ENCODE data around the gene OR5AC2.

Gene OR5AC2

DNA sequence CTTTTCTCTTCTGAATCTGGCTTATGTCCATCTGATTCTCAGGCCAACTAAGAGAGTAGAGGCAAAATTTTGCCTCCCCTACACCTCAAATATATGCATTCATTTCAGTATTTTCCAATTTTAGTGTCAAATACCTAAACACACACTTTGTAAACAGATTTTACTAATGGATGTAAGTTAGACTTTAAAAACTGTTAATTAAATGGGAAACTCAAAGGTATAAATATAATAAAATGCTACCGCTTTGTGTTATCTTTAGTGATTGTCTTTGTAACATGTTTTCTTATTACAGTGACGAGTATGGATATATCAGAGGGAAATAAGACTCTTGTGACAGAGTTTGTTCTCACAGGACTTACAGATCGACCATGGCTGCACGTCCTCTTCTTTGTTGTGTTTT is at the start of gene OR5AC2:
Gene OR5AC2, plus strand, starts transcription at position 301 of the 400 bp plus-strand sequence. Its CDS starts 0 bp downstream, at position 301.
- Mint-ChIP-seq H3K4me3 (no peak within 1 kb of the TSS), H3K9me3 (no peaks in the 10 kb centered on the region), H3K4me1 (ENCODE audit: low read depth) (no peaks in the 10 kb centered on the region), H3K36me3 (ENCODE audit: low read depth) (no peaks in the 10 kb centered on the region), H3K27ac (no peak within 1 kb of the TSS), H3K27me3 (ENCODE audit: low read depth) (no peaks in the 10 kb centered on the region)

- Mint-ChIP-seq H3K9me3 (peaks cover 18% of the 10 kb centered on the region), H3K27me3 (ENCODE audit: low read depth) (peaks cover 37% of the 10 kb centered on the region), H3K36me3 (ENCODE audit: low read depth) (peaks cover 4% of the 10 kb centered on the region), H3K4me1 (ENCODE audit: low read depth) (peaks cover 24% of the 10 kb centered on the region), H3K27ac (peak overlapping the region; percentile 83), H3K4me3 (peak overlapping the region; percentile 36)
Observed at GRCh38 chr3:98038286-98038685, 48.7 kb upstream of the OR5AC2 start.

- Mint-ChIP-seq H3K36me3 (ENCODE audit: low read depth) (peaks cover 4% of the 10 kb centered on the region), H3K27ac (peak overlapping the region; percentile 98), H3K4me3 (peak overlapping the region; percentile 94), H3K4me1 (ENCODE audit: low read depth) (peaks cover 24% of the 10 kb centered on the region), H3K27me3 (ENCODE audit: low read depth) (peaks cover 42% of the 10 kb centered on the region), H3K9me3 (peaks cover 18% of the 10 kb centered on the region)
Observed at GRCh38 chr3:98038876-98039275, 48.1 kb upstream of the OR5AC2 start.

DNA sequence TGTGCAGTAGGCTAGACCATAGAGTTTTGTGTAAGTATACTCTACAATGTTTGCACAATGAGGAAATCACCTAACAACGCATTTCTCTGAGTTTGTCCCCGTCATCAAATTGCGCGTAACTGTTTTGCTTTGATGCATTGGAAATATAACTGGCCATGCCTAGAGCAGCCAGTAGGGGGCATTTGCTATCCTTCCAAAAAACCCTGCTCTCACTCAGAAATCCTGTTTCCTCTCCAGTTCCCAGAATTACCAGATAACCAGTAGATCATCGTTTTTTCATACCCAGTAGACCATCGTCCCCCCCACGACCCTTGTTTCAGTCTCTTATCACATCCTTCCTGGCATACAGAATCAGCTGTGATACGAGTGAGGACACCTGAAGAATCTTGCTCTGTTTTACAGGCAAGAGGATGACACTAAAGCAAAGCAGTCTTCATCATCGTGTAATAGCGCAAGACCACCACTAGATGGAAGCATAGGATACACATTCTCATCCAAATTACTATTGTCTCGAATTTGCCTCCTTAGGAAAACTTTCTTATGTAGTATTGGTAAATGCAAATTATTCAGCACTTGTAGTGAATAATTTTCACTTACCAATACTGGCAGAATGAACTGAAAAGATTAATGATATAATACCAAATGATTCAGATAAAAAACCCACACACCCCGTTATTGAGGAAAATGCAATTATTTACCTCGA is 47.5 kb upstream of the OR5AC2 start:
- Mint-ChIP-seq H3K4me3 (peak overlapping the region; percentile 94), H3K27ac (peak overlapping the region; percentile 98), H3K4me1 (ENCODE audit: low read depth) (peaks cover 24% of the 10 kb centered on the region), H3K27me3 (ENCODE audit: low read depth) (peaks cover 44% of the 10 kb centered on the region), H3K36me3 (ENCODE audit: low read depth) (peaks cover 4% of the 10 kb centered on the region), H3K9me3 (peaks cover 18% of the 10 kb centered on the region)

DNA sequence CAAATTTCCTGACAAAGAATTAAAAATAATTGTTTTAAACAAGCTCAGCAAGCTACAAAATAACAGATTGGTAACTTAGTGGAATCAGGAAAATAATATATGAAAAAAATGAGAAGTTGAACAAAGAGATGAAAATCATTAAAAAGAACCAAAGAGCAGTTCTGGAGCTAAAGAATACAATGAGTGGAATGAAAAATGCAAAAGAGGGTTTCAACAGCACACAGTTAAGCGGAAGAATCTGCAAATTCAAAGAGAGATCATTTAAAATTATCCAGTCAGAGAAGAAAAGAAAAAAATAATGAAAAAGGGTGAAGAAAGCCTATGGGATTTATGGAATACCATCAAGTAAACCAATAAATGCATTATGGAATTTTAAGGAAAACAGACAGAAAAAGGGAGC is 45.6 kb upstream of the OR5AC2 start:
- no peak overlapping the region for H3K27ac Mint-ChIP-seq
- H3K9me3 Mint-ChIP-seq, result peaks cover 18% of the 10 kb centered on the region
- H3K4me1 Mint-ChIP-seq (ENCODE audit: low read depth), result peaks cover 21% of the 10 kb centered on the region
- peaks cover 4% of the 10 kb centered on the region for H3K36me3 Mint-ChIP-seq (ENCODE audit: low read depth)
- no peak overlapping the region for H3K4me3 Mint-ChIP-seq
- H3K27me3 Mint-ChIP-seq (ENCODE audit: low read depth), result peaks cover 53% of the 10 kb centered on the region

DNA sequence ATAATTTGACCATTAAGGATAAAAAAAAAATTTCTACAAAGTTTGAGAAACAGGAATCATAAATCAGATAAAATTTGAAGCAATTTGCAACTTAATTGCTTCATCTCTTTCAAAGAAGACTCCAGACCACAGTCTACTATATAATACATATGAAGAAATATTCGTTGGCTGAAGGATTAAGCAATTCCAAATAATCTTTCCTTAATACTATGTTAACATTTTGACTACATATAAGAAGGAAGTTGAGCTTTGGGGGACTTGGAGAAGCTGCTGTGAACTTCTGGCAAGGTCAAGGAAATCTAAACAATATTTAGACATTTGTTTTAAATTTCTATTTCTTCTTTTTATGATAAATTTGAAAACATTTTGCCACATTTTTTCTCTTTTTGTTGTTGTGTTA is 38.4 kb upstream of the OR5AC2 start:
- H3K4me1 Mint-ChIP-seq (ENCODE audit: low read depth), result no peaks in the 10 kb centered on the region
- no peaks in the 10 kb centered on the region for H3K36me3 Mint-ChIP-seq (ENCODE audit: low read depth)
- no peak overlapping the region for H3K4me3 Mint-ChIP-seq
- H3K27ac Mint-ChIP-seq, result no peak overlapping the region
- peaks cover 40% of the 10 kb centered on the region for H3K27me3 Mint-ChIP-seq (ENCODE audit: low read depth)
- no peaks in the 10 kb centered on the region for H3K9me3 Mint-ChIP-seq

DNA sequence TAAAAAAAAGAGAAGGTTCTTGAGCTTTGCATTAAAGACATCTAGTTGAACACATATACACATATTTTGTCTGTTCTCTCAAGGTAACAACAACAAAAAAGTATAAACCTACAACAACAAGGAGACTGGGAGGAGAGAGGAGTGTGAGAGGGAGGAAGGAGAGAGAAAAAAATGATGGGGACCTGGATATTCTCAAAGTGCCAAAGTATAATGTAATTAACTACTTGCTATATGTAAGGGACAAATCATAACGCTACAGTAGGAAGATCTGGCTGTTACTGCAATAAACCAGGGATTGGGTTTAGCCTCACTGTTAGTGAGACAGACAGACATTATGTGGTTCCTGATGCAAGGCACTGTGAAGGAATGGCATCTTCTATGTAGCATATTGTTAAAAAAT is 37.7 kb upstream of the OR5AC2 start:
- Mint-ChIP-seq H3K4me3 (no peak overlapping the region), H3K27me3 (ENCODE audit: low read depth) (peaks cover 33% of the 10 kb centered on the region), H3K27ac (no peak overlapping the region), H3K9me3 (no peaks in the 10 kb centered on the region), H3K4me1 (ENCODE audit: low read depth) (no peaks in the 10 kb centered on the region), H3K36me3 (ENCODE audit: low read depth) (no peaks in the 10 kb centered on the region)

- no peak overlapping the region for H3K4me3 Mint-ChIP-seq
- peaks cover 22% of the 10 kb centered on the region for H3K27me3 Mint-ChIP-seq (ENCODE audit: low read depth)
- H3K4me1 Mint-ChIP-seq (ENCODE audit: low read depth), result peaks cover 2% of the 10 kb centered on the region
- no peaks in the 10 kb centered on the region for H3K9me3 Mint-ChIP-seq
- H3K36me3 Mint-ChIP-seq (ENCODE audit: low read depth), result no peaks in the 10 kb centered on the region
- no peak overlapping the region for H3K27ac Mint-ChIP-seq
Observed at GRCh38 chr3:98056035-98056434, 30.9 kb upstream of the OR5AC2 start.

- Mint-ChIP-seq H3K27ac (no peak overlapping the region), H3K36me3 (ENCODE audit: low read depth) (no peaks in the 10 kb centered on the region), H3K27me3 (ENCODE audit: low read depth) (peaks cover 22% of the 10 kb centered on the region), H3K9me3 (no peaks in the 10 kb centered on the region), H3K4me3 (no peak overlapping the region), H3K4me1 (ENCODE audit: low read depth) (peaks cover 2% of the 10 kb centered on the region)
Observed at GRCh38 chr3:98057631-98058030, 29.3 kb upstream of the OR5AC2 start.

- H3K36me3 Mint-ChIP-seq (ENCODE audit: low read depth), result no peaks in the 10 kb centered on the region
- no peaks in the 10 kb centered on the region for H3K9me3 Mint-ChIP-seq
- H3K27me3 Mint-ChIP-seq (ENCODE audit: low read depth), result peaks cover 22% of the 10 kb centered on the region
- peaks cover 2% of the 10 kb centered on the region for H3K4me1 Mint-ChIP-seq (ENCODE audit: low read depth)
- no peak overlapping the region for H3K4me3 Mint-ChIP-seq
- no peak overlapping the region for H3K27ac Mint-ChIP-seq
Observed at GRCh38 chr3:98058244-98058960, 28.6 kb upstream of the OR5AC2 start.

DNA sequence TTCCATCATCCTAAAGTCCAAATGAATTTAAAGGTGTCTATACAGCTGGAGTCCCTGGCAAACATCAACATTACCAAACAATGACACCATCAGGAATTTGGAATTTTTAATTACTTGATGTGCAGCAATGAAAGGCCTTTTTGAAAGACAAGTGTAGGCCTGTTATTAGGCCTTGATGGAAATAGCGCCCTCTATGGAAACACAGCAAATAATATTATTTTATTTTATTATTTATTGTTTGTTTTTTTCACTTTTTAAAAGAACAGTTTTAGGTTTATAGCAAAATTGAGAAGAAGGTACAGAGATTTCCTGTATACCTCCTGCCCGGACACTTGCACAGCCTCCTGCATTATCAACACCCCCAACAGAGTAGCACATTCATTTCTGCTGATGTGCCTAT is 18.1 kb upstream of the OR5AC2 start:
- no peak overlapping the region for H3K27ac Mint-ChIP-seq
- H3K36me3 Mint-ChIP-seq (ENCODE audit: low read depth), result no peaks in the 10 kb centered on the region
- no peaks in the 10 kb centered on the region for H3K9me3 Mint-ChIP-seq
- H3K4me1 Mint-ChIP-seq (ENCODE audit: low read depth), result no peaks in the 10 kb centered on the region
- no peak overlapping the region for H3K4me3 Mint-ChIP-seq
- peaks cover 8% of the 10 kb centered on the region for H3K27me3 Mint-ChIP-seq (ENCODE audit: low read depth)

GRCh38 chr3:98070840-98071239 is 16.1 kb upstream of the OR5AC2 start:
- no peaks in the 10 kb centered on the region for H3K4me1 Mint-ChIP-seq (ENCODE audit: low read depth)
- no peak overlapping the region for H3K4me3 Mint-ChIP-seq
- no peaks in the 10 kb centered on the region for H3K36me3 Mint-ChIP-seq (ENCODE audit: low read depth)
- H3K27me3 Mint-ChIP-seq (ENCODE audit: low read depth), result peaks cover 8% of the 10 kb centered on the region
- H3K9me3 Mint-ChIP-seq, result no peaks in the 10 kb centered on the region
- H3K27ac Mint-ChIP-seq, result no peak overlapping the region

GRCh38 chr3:98073486-98073885 is 13.5 kb upstream of the OR5AC2 start:
- Mint-ChIP-seq H3K27ac (no peak overlapping the region), H3K4me1 (ENCODE audit: low read depth) (no peaks in the 10 kb centered on the region), H3K27me3 (ENCODE audit: low read depth) (peaks cover 5% of the 10 kb centered on the region), H3K9me3 (no peaks in the 10 kb centered on the region), H3K36me3 (ENCODE audit: low read depth) (no peaks in the 10 kb centered on the region), H3K4me3 (no peak overlapping the region)

- Mint-ChIP-seq H3K27me3 (ENCODE audit: low read depth) (no peaks in the 10 kb centered on the region), H3K36me3 (ENCODE audit: low read depth) (no peaks in the 10 kb centered on the region), H3K9me3 (no peaks in the 10 kb centered on the region), H3K4me1 (ENCODE audit: low read depth) (no peaks in the 10 kb centered on the region), H3K4me3 (no peak overlapping the region), H3K27ac (no peak overlapping the region)
Observed at GRCh38 chr3:98095882-98096281, 8.9 kb downstream of the OR5AC2 start.

GRCh38 chr3:98099848-98100247 is 12.9 kb downstream of the OR5AC2 start:
- no peak overlapping the region for H3K27ac Mint-ChIP-seq
- no peaks in the 10 kb centered on the region for H3K4me1 Mint-ChIP-seq (ENCODE audit: low read depth)
- H3K27me3 Mint-ChIP-seq (ENCODE audit: low read depth), result no peaks in the 10 kb centered on the region

More at GRCh38 chr3:98099848-98100247, 12.9 kb downstream of the OR5AC2 start:
- H3K36me3 Mint-ChIP-seq (ENCODE audit: low read depth), result no peaks in the 10 kb centered on the region
- no peak overlapping the region for H3K4me3 Mint-ChIP-seq
- H3K9me3 Mint-ChIP-seq, result no peaks in the 10 kb centered on the region
